ENCODE data around the gene SLC13A5. TPM values are rescaled to one million over a fixed set of nuclear protein-coding genes. Genes with fewer than 3 reads are reported as not detected.

Gene SLC13A5
- total and polyA plus RNA-seq, 11 donors, result 0.06 to 0.72 TPM; not detected in 9

DNA sequence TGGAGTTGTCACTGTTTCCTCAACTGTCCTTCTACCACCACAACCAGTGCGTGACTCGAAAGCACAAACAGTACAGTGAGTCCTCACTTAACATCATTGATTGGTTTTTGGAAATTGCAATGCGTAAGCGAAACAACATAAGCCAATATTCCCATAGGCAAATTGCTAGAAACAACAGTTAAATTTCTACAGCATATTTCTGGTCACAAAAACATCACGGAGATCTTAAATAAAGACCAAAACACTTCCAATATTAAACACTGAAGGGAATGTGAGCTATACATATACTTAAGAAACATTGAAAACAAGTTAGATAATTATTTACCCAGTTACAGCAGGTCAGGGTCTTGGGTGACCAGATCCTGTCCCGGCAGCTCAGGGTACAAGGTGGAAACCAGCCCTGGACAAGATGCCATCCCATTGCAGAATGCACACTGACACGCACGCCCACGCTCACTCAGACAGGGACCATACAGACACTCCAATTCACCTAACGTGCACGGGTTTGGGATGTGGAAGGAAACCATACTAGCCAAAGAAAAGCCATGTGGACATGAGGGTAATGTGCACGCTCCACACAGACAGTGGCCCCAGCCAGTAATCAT, 4.7 kb downstream of the SLC13A5 start:
- H3K36me3 ChIP-seq, result no peaks in the 10 kb centered on the region
- peaks cover 7 to 65% (median 27%) of the 10 kb centered on the region in 9 donors for H3K27me3 ChIP-seq
- intact Hi-C loops (cut with DNase I), result no loop called here
- no peak for ATAC-seq
- H3K27ac ChIP-seq, result no peak overlapping the region
- H3K4me3 ChIP-seq, result no peak overlapping the region
- TF ChIP-seq, protein P1, sequence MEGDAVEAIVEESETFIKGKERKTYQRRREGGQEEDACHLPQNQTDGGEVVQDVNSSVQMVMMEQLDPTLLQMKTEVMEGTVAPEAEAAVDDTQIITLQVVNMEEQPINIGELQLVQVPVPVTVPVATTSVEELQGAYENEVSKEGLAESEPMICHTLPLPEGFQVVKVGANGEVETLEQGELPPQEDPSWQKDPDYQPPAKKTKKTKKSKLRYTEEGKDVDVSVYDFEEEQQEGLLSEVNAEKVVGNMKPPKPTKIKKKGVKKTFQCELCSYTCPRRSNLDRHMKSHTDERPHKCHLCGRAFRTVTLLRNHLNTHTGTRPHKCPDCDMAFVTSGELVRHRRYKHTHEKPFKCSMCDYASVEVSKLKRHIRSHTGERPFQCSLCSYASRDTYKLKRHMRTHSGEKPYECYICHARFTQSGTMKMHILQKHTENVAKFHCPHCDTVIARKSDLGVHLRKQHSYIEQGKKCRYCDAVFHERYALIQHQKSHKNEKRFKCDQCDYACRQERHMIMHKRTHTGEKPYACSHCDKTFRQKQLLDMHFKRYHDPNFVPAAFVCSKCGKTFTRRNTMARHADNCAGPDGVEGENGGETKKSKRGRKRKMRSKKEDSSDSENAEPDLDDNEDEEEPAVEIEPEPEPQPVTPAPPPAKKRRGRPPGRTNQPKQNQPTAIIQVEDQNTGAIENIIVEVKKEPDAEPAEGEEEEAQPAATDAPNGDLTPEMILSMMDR (IDR thresholded peaks at IDR 0.05), result no peak
- TF ChIP-seq POLR2A (IDR thresholded peaks at IDR 0.05), result no peak
- H3K4me1 ChIP-seq, result peaks cover 0 to 15% (median 7%) of the 10 kb centered on the region in 12 donors
- WGBS, 4 donors, result 90 to 93% (median 92%) methylated on average over 12 of the region's 12 CpGs
- DNase-seq, result no peak
- no peaks in the 10 kb centered on the region for H3K9me3 ChIP-seq

DNA sequence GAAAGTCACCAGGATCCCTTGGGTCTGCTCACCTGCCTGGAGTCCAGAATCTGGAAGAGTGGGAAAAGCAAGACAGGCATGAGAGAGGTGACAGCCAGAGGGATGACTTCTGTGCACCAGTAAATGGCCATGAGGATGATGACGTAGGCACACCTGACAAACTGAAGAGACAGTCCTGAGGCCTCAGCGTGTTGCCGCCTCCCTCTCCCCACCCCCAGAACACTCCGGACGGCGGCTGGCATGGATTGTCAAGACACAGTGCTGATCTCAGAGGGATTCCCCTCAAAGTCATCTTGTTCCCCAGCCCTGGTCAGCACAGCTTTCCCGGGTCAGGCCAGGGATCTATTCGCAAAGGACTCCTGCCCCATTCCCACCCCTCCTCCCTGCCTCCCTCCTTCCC, 6.2 kb downstream of the SLC13A5 start:
- no peak overlapping the region for H3K27ac ChIP-seq
- H3K36me3 ChIP-seq, result no peaks in the 10 kb centered on the region
- ATAC-seq (no peak), DNase-seq (no peak)
- H3K9me3 ChIP-seq, result no peaks in the 10 kb centered on the region
- H3K4me3 ChIP-seq, result no peak overlapping the region
- H3K27me3 ChIP-seq, result peaks cover 0 to 60% (median 14%) of the 10 kb centered on the region in 9 donors
- peaks cover 0 to under 1% (median 0%) of the 10 kb centered on the region in 12 donors for H3K4me1 ChIP-seq
- WGBS, 4 donors, result 64 to 79% (median 74%) methylated on average over 7 to 8 of the region's 8 CpGs
- TF ChIP-seq, protein P1 (IDR thresholded peaks at IDR 0.05), result no peak
- TF ChIP-seq POLR2A (IDR thresholded peaks at IDR 0.05), result no peak
- intact Hi-C loops (cut with DNase I), result no loop called here

DNA sequence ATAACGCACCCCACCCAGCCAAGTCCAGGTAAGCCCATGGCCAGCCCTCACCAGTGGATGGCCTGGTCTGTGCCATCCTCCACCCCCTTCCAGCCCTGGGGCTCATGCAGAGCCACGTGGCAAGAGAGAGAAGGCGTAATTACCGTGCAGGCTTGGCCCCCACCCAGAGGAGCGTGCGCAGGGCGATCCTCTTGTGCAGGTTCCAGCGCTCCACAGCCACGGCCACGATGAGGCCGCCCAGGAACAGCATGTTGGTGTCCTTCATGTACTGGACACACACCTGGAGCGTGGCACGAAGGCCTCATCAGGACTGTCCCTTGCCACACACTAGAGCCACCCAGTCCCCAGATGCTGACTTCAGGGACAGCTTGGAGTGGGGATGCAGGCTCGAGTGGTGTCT, 6.7 kb downstream of the SLC13A5 start:
- Histone ChIP-seq H3K27ac (no peak overlapping the region), H3K4me3 (no peak overlapping the region), H3K9me3 (no peaks in the 10 kb centered on the region), H3K27me3 (peaks cover 0 to 55% (median 10%) of the 10 kb centered on the region in 9 donors), H3K4me1 (no peaks in the 10 kb centered on the region), H3K36me3 (no peaks in the 10 kb centered on the region)
- no peak for ATAC-seq
- TF ChIP-seq, protein P1 (IDR thresholded peaks at IDR 0.05), result no peak
- no peak for TF ChIP-seq POLR2A (IDR thresholded peaks at IDR 0.05)
- intact Hi-C loops (cut with DNase I), result no loop called here
- WGBS, 4 donors, result 83 to 94% (median 85%) methylated on average over 8 to 14 of the region's 14 CpGs
- DNase-seq, result no peak

DNA sequence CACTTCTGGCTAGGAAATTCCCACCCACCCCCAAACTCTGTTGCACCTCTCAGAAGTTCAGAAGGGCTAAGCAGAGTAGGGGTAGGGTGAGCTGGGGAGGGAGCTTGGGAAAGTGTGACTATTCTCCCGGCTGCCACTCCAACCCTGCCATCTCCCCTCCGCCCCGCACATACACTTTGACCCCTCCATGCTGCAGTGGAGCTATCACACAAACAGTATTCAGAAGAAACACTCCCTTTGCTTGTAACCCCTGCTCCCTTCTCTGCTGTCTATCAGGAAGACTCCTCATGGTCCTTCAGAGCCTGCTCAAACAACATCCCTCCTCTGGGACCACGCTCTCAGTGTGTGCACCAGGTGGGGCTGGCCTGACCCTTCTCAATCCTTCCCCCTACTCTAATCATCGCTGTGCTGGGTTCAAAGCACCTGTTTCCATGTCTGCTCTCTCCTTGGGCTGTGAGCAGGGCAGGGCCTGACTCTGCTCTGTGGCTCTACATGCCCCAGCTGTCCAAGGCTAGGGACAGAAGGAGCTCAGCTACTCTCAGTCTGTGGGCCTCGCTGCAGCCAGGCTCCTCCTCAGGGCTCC, 8.6 kb downstream of the SLC13A5 start:
- WGBS, 4 donors, result 74 to 88% (median 84%) methylated on average over 6 of the region's 6 CpGs
- intact Hi-C loops (cut with DNase I), result no loop called here
- no peaks in the 10 kb centered on the region for H3K9me3 ChIP-seq
- ATAC-seq, result no peak
- H3K4me3 ChIP-seq, result no peak overlapping the region
- no peak overlapping the region for H3K27ac ChIP-seq
- H3K4me1 ChIP-seq, result no peaks in the 10 kb centered on the region
- TF ChIP-seq, protein P1 (IDR thresholded peaks at IDR 0.05), result no peak
- no peak for TF ChIP-seq POLR2A (IDR thresholded peaks at IDR 0.05)
- DNase-seq, result no peak
- peaks cover 0 to 38% (median 7%) of the 10 kb centered on the region in 9 donors for H3K27me3 ChIP-seq
- no peaks in the 10 kb centered on the region for H3K36me3 ChIP-seq

Data from heart left ventricle (tissue), 16 donors.